K562 (cell line): ENCODE data around the gene TLE3. TPM values are rescaled to one million over a fixed set of nuclear protein-coding genes. Genes with fewer than 3 reads are reported as not detected.

Experiments used
- BRF1 ChIP-seq: IDR thresholded peaks from 3 replicates; pipeline ENCODE4 v1.6.1; 2011; ENCODE audit warnings: borderline replicate concordance, mild to moderate bottlenecking; ENCODE audit not compliant: insufficient read length; ENCODE audit errors: extremely low read depth
- C11orf30 ChIP-seq: fragments of 450-650 bp; IDR thresholded peaks from 2 replicates; pipeline ENCODE4 v1.6.1; 2016; ENCODE audit warnings: low read depth, mild to moderate bottlenecking
- CBFA2T2 ChIP-seq: fragments of 450-650 bp; conservative IDR thresholded peaks from 2 replicates; pipeline ENCODE4 v1.6.1; 2017; ENCODE audit warnings: mild to moderate bottlenecking
- FOXK1 ChIP-seq: sonication (generic); formaldehyde crosslinking; IDR thresholded peaks from 2 replicates; pipeline ENCODE4 v1.8.0; 2022; ENCODE audit warnings: missing genetic modification reagents, mild to moderate bottlenecking, borderline replicate concordance
- HOMEZ ChIP-seq: fragments of 250-450 bp; sonication (Bioruptor Pico); IDR thresholded peaks from 2 replicates; pipeline ENCODE4 v1.4.0; 2020; ENCODE audit warnings: mild to moderate bottlenecking, moderate library complexity
- MTA2 ChIP-seq: fragments of 450-650 bp; IDR thresholded peaks from 2 replicates; pipeline ENCODE4 v1.6.1; 2016; ENCODE audit warnings: low read depth
- PHB ChIP-seq: fragments of 250-450 bp; sonication (Bioruptor Pico); IDR thresholded peaks from 2 replicates; pipeline ENCODE4 v1.5.0; 2021
- PHTF2 ChIP-seq: fragments of 250-450 bp; sonication (Bioruptor Pico); IDR thresholded peaks from 2 replicates; pipeline ENCODE4 v1.5.0; 2021; ENCODE audit warnings: mild to moderate bottlenecking
- PTTG1 ChIP-seq: fragments of 450-650 bp; IDR thresholded peaks from 2 replicates; pipeline ENCODE4 v1.6.1; 2016; ENCODE audit warnings: low read depth, mild to moderate bottlenecking, missing genetic modification characterization, missing compliant biosample characterization
- RCOR1 ChIP-seq, 2 experiments: IDR thresholded peaks; 2 replicates each; pipeline ENCODE4 v1.6.1; 2012; ENCODE audit warnings: low read depth in 2 of 2, low read length in 2 of 2, borderline replicate concordance in 1 of 2, improper control_type of control experiment in 1 of 2
- SMAD2 ChIP-seq: fragments of 150-350 bp; IDR thresholded peaks from 2 replicates; pipeline ENCODE4 v1.6.1; 2014; ENCODE audit warnings: low read depth, mild to moderate bottlenecking, low read length
- SMARCB1 ChIP-seq: IDR thresholded peaks from 2 replicates; pipeline ENCODE4 v1.6.1; 2011; ENCODE audit warnings: improper control_type of control experiment, low read depth; ENCODE audit not compliant: insufficient read length
- ZC3H8 ChIP-seq: fragments of 450-650 bp; IDR thresholded peaks from 2 replicates; pipeline ENCODE4 v1.6.1; 2017
- ZKSCAN1 ChIP-seq: fragments of 150-350 bp; IDR thresholded peaks from 2 replicates; pipeline ENCODE4 v1.6.1; 2016; ENCODE audit warnings: low read depth, low read length
- ZNF143 ChIP-seq: sonication (generic); formaldehyde crosslinking; IDR thresholded peaks from 2 replicates; pipeline ENCODE4 v1.9.0; 2022; ENCODE audit warnings: mild to moderate bottlenecking, missing genetic modification reagents
- ZNF316 ChIP-seq: fragments of 450-650 bp; IDR thresholded peaks from 2 replicates; pipeline ENCODE4 v1.6.1; 2016
- polyA plus RNA-seq, 8 experiments: library from polyadenylated mRNA; depleted of rRNA in 4 of 8; stranded (reverse) in 5 of 8; unstranded in 3 of 8; fragments of >200 nt; fragmentation: Nextera tagmentation in 2 of 8; fragmentation: Illumina TruSeq in 1 of 8; extraction: Ambion mirVana in 2 of 8; extraction: Trizol in 1 of 8; gene quantifications; 2 replicates each; pipeline versions ENCODE4 v1.2.1 to v1.2.3, GENCODE V29; 2011 to 2014; ENCODE audit warnings: inconsistent platforms in 1 of 8, missing spikeins in 1 of 8
- total RNA-seq, 7 experiments: library from RNA; depleted of rRNA in 6 of 7; stranded (reverse); fragments of >200 nt in 6 of 7; fragmentation: Illumina TruSeq in 2 of 7; extraction: Trizol in 2 of 7; gene quantifications; 2 replicates each; pipeline versions ENCODE4 v1.2.1 to v1.2.3, GENCODE V29; 2011 to 2021; ENCODE audit warnings: low replicate concordance in 1 of 7
- TF ChIP-seq, protein P1 (sequence below): fragments of 200-800 bp; sonication (Bioruptor generic); IDR thresholded peaks from 2 replicates; pipeline ENCODE4 v1.6.1; 2016; ENCODE audit warnings: missing genetic modification characterization, missing compliant biosample characterization

TLE3 gene
- total and polyA plus RNA-seq, 9 of the 15 experiments (the other 6 are each of a cell fraction or from before 2014, with no cell fraction given) = 1.5 to 84.2 (median 14.1) TPM

- TF ChIP-seq PHTF2 = no peak
- no peak for TF ChIP-seq SMAD2
- TF ChIP-seq SMARCB1 = no peak
- TF ChIP-seq, protein P1, sequence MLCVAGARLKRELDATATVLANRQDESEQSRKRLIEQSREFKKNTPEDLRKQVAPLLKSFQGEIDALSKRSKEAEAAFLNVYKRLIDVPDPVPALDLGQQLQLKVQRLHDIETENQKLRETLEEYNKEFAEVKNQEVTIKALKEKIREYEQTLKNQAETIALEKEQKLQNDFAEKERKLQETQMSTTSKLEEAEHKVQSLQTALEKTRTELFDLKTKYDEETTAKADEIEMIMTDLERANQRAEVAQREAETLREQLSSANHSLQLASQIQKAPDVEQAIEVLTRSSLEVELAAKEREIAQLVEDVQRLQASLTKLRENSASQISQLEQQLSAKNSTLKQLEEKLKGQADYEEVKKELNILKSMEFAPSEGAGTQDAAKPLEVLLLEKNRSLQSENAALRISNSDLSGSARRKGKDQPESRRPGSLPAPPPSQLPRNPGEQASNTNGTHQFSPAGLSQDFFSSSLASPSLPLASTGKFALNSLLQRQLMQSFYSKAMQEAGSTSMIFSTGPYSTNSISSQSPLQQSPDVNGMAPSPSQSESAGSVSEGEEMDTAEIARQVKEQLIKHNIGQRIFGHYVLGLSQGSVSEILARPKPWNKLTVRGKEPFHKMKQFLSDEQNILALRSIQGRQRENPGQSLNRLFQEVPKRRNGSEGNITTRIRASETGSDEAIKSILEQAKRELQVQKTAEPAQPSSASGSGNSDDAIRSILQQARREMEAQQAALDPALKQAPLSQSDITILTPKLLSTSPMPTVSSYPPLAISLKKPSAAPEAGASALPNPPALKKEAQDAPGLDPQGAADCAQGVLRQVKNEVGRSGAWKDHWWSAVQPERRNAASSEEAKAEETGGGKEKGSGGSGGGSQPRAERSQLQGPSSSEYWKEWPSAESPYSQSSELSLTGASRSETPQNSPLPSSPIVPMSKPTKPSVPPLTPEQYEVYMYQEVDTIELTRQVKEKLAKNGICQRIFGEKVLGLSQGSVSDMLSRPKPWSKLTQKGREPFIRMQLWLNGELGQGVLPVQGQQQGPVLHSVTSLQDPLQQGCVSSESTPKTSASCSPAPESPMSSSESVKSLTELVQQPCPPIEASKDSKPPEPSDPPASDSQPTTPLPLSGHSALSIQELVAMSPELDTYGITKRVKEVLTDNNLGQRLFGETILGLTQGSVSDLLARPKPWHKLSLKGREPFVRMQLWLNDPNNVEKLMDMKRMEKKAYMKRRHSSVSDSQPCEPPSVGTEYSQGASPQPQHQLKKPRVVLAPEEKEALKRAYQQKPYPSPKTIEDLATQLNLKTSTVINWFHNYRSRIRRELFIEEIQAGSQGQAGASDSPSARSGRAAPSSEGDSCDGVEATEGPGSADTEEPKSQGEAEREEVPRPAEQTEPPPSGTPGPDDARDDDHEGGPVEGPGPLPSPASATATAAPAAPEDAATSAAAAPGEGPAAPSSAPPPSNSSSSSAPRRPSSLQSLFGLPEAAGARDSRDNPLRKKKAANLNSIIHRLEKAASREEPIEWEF (CRISPR knock-in tag) = no peak
- no peak for TF ChIP-seq HOMEZ (CRISPR knock-in tag)
- TF ChIP-seq C11orf30 = no peak
- TF ChIP-seq FOXK1 = no peak
- peak; percentile 80 for TF ChIP-seq CBFA2T2
- no peak for TF ChIP-seq ZNF316
- TF ChIP-seq PTTG1 (tag) = no peak
- no peak for TF ChIP-seq BRF1
- TF ChIP-seq RCOR1 (IDR thresholded peaks at IDR 0.05; ENCODE audit: borderline replicate concordance in 1 of 2, low read depth in 2 of 2, low read length in 2 of 2) = peak in 1 of 2 experiments; percentile 97; a peak in 2 of 4 replicates
- no peak for TF ChIP-seq PHB (CRISPR knock-in tag)
- TF ChIP-seq ZNF143 (CRISPR knock-in tag) = no peak
- no peak for TF ChIP-seq ZC3H8
- TF ChIP-seq ZKSCAN1 = peak; percentile 68; the same call in 1 of the 2 replicates
- TF ChIP-seq MTA2 = peak; percentile 68
These were observed 5.8 kb downstream of the TLE3 start (continued) for GRCh38 chr15:70091726-70092463.
